Heart right ventricle (tissue), 16 donors: ENCODE results near the gene IL7R. TPM values are rescaled to one million over a fixed set of nuclear protein-coding genes. Genes with fewer than 3 reads are reported as not detected.

Experiments used
- ATAC-seq, 8 donors: fragments of 200-7000 bp; cut with Tn5 transposase; one replicate each; pipeline ENCODE4 v1.9.1; 2020; ENCODE audit warnings: mild to moderate bottlenecking in 8 of 8, moderate library complexity in 8 of 8, moderate number of reproducible peaks in 1 of 8
- DNase-seq, 2 donors: peaks; one replicate each; pipeline ENCODE4 v3.0.0-alpha.2; 2020
- H3K27ac ChIP-seq, 10 donors: fragments of 200-600 bp; sonication (generic) in 2 of 10; one replicate each; pipeline versions ENCODE4 v1.5.0 to v1.8.0; 2020 to 2022; ENCODE audit warnings: mild to moderate bottlenecking in 3 of 10
- H3K27me3 ChIP-seq, 7 donors: fragments of 200-600 bp; one replicate each; pipeline ENCODE4 v1.8.0; 2021 to 2022; ENCODE audit warnings: mild to moderate bottlenecking in 2 of 7
- H3K36me3 ChIP-seq, 9 donors: fragments of 200-600 bp; sonication (generic) in 1 of 9; one replicate each; pipeline versions ENCODE4 v1.5.0 to v1.8.0; 2020 to 2022; ENCODE audit warnings: mild to moderate bottlenecking in 2 of 9
- H3K4me1 ChIP-seq, 9 donors: fragments of 200-600 bp; sonication (generic) in 1 of 9; one replicate each; pipeline versions ENCODE4 v1.5.0 to v1.8.0; 2020 to 2022; ENCODE audit warnings: mild to moderate bottlenecking in 4 of 9
- H3K4me3 ChIP-seq, 10 donors: fragments of 200-600 bp; sonication (generic) in 2 of 10; one replicate each; pipeline versions ENCODE4 v1.5.0 to v1.8.0; 2020 to 2022; ENCODE audit warnings: mild to moderate bottlenecking in 7 of 10, moderate library complexity in 2 of 10
- H3K9me3 ChIP-seq, 11 donors: fragments of 200-600 bp in 10 of 11; sonication (generic) in 2 of 11; one replicate each; pipeline versions ENCODE4 v1.5.0 to v1.8.0; 2013 to 2022; ENCODE audit warnings: mild to moderate bottlenecking in 2 of 11, control low read depth in 1 of 11, moderate library complexity in 1 of 11
- CTCF ChIP-seq, 9 donors: fragments of 200-600 bp; sonication (generic) in 2 of 9; IDR thresholded peaks; one replicate each; pipeline versions ENCODE4 v1.5.0 to v1.8.0; 2021 to 2022; ENCODE audit warnings: antibody characterized with exemption in 9 of 9, mild to moderate bottlenecking in 5 of 9, moderate library complexity in 1 of 9
- WGBS, 2 donors: extraction: QIAGEN DNeasy Blood & Tissue Kit; methylation state at CpG; one replicate each; pipeline ENCODE4 v1.1.7; 2013; ENCODE audit warnings: inconsistent platforms in 1 of 2; 5-methylcytosine and 5-hydroxymethylcytosine counted together
- intact Hi-C, 10 donors: fragments of 100-400 bp; cut with DNase I; formaldehyde crosslinking; loops; one replicate each; pipeline versions ENCODE4 v1.11.1 to v1.14.2; 2022
- polyA plus RNA-seq, 2 donors: library from polyadenylated mRNA; stranded (reverse); fragments of 200-250 nt; gene quantifications; one replicate each; pipeline ENCODE4 v1.2.3, GENCODE V29; 2013
- total RNA-seq, 10 donors: library from RNA; stranded (reverse); fragmentation: NEBNext Ultra II Directional in 3 of 10; extraction: Animal tissue kit (Norgen Biotek cat#: 25700) in 3 of 10; gene quantifications; one replicate each; pipeline versions ENCODE4 v1.2.1 to v1.2.4, GENCODE V29; 2021 to 2023
- donor health status: Arrhythmogenic right ventricular cardiomyopathy.
- donor health status: ischemic (EF 13 %, LVEDD 7.1; RV severe dilation, severe dysfunction).
- donor health status: healthy with polysubstance abuse.
- donor health status: DM: no; HTN: yes; CAD: no.
- donor health status: DM: no; HTN: no; CAD: no.
- donor health status: ischemic (EF 25% LVEDD 6.9; RV normal size, moderate dysfunction).
- donor health status: ischemic (EF 25% LVEDD 5.7; RV mildly dilated, moderate dysfunction).
- donor health status: healthy.
- donor health status: DM: yes; HTN: yes; CAD: no.
- donor health status: Ischemic cardiomyopathy.
- donor health status: ischemic (EF 35%, LVEDD 5.7; RV mildly dilated, moderate dysfunction).
- donor health status: nonischemic (EF 11% LVEDD 7.7; RV severe dilation, severe dysfunction).
- donor health status: DM: yes; HTN: yes; CAD: no.
- donor health status: PGD.
- donor health status: ischemic (EF 29% LVEDD 5.4; RV normal size, mild dysfunction).
- donor health status: nonischemic (EF 23%, LVEDD 6.1; RV moderate dilation, normal function).

Gene IL7R
- total and polyA plus RNA-seq, 12 donors = 0.22 to 10.6 (median 0.71) TPM

GRCh38 chr5:35832762-35833161, 23.9 kb upstream of the IL7R start:
- Histone ChIP-seq H3K36me3 (no peaks in the 10 kb centered on the region), H3K4me3 (no peak overlapping the region), H3K9me3 (no peaks in the 10 kb centered on the region), H3K4me1 (no peaks in the 10 kb centered on the region), H3K27me3 (no peaks in the 10 kb centered on the region), H3K27ac (no peak overlapping the region)
- WGBS, 2 donors = 72 to 75% methylated on average over 2 of the region's 2 CpGs
- no peak for TF ChIP-seq CTCF (IDR thresholded peaks at IDR 0.05)
- no peak for DNase-seq
- intact Hi-C loops = no loop called here
- ATAC-seq = no peak

- TF ChIP-seq CTCF (IDR thresholded peaks at IDR 0.05) = no peak
- no peak for DNase-seq
- ATAC-seq = no peak
- 79% methylated on average over 2 of the region's 2 CpGs for WGBS, 2 donors
- no peaks in the 10 kb centered on the region for H3K27me3 ChIP-seq
- H3K9me3 ChIP-seq = no peaks in the 10 kb centered on the region
- H3K4me3 ChIP-seq = no peak overlapping the region
- intact Hi-C loops = no loop called here
- H3K27ac ChIP-seq = no peak overlapping the region
- no peaks in the 10 kb centered on the region for H3K4me1 ChIP-seq
- no peaks in the 10 kb centered on the region for H3K36me3 ChIP-seq
Measured at GRCh38 chr5:35833224-35833623, 23.5 kb upstream of the IL7R start.

- Histone ChIP-seq H3K9me3 (no peaks in the 10 kb centered on the region), H3K27me3 (no peaks in the 10 kb centered on the region), H3K36me3 (no peaks in the 10 kb centered on the region), H3K4me3 (no peak overlapping the region), H3K4me1 (no peaks in the 10 kb centered on the region), H3K27ac (no peak overlapping the region)
- ATAC-seq = no peak
- intact Hi-C loops = no loop called here
- no peak for DNase-seq
- TF ChIP-seq CTCF (IDR thresholded peaks at IDR 0.05) = no peak
- WGBS, 2 donors = 86 to 87% methylated on average over 7 of the region's 7 CpGs
Measured at GRCh38 chr5:35835796-35836742, 20.6 kb upstream of the IL7R start.

GRCh38 chr5:35838370-35839042, 18.2 kb upstream of the IL7R start:
- Histone ChIP-seq H3K27ac (no peak overlapping the region), H3K9me3 (peaks cover 0 to 11% (median 0%) of the 10 kb centered on the region in 11 donors), H3K27me3 (no peaks in the 10 kb centered on the region), H3K36me3 (no peaks in the 10 kb centered on the region), H3K4me1 (no peaks in the 10 kb centered on the region), H3K4me3 (no peak overlapping the region)
- intact Hi-C loops = no loop called here
- no peak for ATAC-seq
- no peak for DNase-seq
- WGBS, 2 donors = 89 to 90% methylated on average over 5 of the region's 5 CpGs
- TF ChIP-seq CTCF (IDR thresholded peaks at IDR 0.05) = no peak
